Epithelial cell of proximal tubule (primary cell): ENCODE data around the gene TCF23. TPM values are rescaled to one million over a fixed set of nuclear protein-coding genes. Genes with fewer than 3 reads are reported as not detected.
A peak's percentile ranks its signal among the peaks of the same experiment; 100 is the strongest.
"Not testable (repeated sequence)": the region's sequence is repeated elsewhere in the genome, so short reads cannot be mapped to it uniquely, and the experiment has no call there.

Source experiments
- DNase-seq: peaks from one replicate; pipeline ENCODE4 v3.0.0-alpha.2; 2011; ENCODE audit warnings: low read depth
- H3K4me3 ChIP-seq: 2 replicates; pipeline ENCODE4 v1.5.1; 2011; ENCODE audit warnings: low read depth, mild to moderate bottlenecking, low read length
- CTCF ChIP-seq: conservative IDR thresholded peaks from 2 replicates; pipeline ENCODE4 v1.5.1; 2012; ENCODE audit warnings: low read depth, mild to moderate bottlenecking, low read length
- total RNA-seq: library from RNA; depleted of rRNA; stranded (reverse); fragments of >200 nt; gene quantifications from 2 replicates; pipeline ENCODE4 v1.2.3, GENCODE V29; 2015

TCF23 gene
- total RNA-seq, 1 donor from 2014 or later: not detected

- no peak for TF ChIP-seq CTCF
- H3K4me3 ChIP-seq: no peak overlapping the region
- no peak for DNase-seq
These were observed 36.7 kb downstream of the TCF23 start for GRCh38 chr2:27185331-27186026.

- no peak for TF ChIP-seq CTCF
- H3K4me3 ChIP-seq: no peak overlapping the region
- DNase-seq: no peak
These were observed 38.0 kb downstream of the TCF23 start for GRCh38 chr2:27186613-27187345.

- no peak for TF ChIP-seq CTCF
- DNase-seq: no peak
- H3K4me3 ChIP-seq: no peak overlapping the region
These were observed 41.2 kb downstream of the TCF23 start for GRCh38 chr2:27189989-27190388.

- H3K4me3 ChIP-seq: no peak overlapping the region
- no peak for DNase-seq
- peak; percentile 71 for TF ChIP-seq CTCF
These were observed 42.4 kb downstream of the TCF23 start for GRCh38 chr2:27191070-27191829.

- DNase-seq: peak; percentile 72
These were observed 45.9 kb downstream of the TCF23 start for GRCh38 chr2:27194538-27195354.

GRCh38 chr2:27195799-27196198 lies 47.0 kb downstream of the TCF23 start:
- DNase-seq, H3K4me3 ChIP-seq: not testable (repeated sequence)

More at GRCh38 chr2:27194538-27195354, 45.9 kb downstream of the TCF23 start:
- no peak for TF ChIP-seq CTCF
- H3K4me3 ChIP-seq: no peak overlapping the region

GRCh38 chr2:27198068-27198467 lies 49.3 kb downstream of the TCF23 start:
- not testable (repeated sequence) for DNase-seq, H3K4me3 ChIP-seq
